Activated CD4-positive, alpha-beta T cell treated with anti-CD3 and anti-CD28 coated beads, Interleukin-2, amount 50 U/mL, for 24 hours (primary cell): ENCODE data around the gene KLHL13.

ENCODE experiments used
- DNase-seq, 2 donors: peaks; one replicate each; pipeline ENCODE4 v3.0.0-alpha.2; 2020; ENCODE audit warnings: low read depth in 1 of 2, low spot score in 1 of 2

The KLHL13 gene

DNA sequence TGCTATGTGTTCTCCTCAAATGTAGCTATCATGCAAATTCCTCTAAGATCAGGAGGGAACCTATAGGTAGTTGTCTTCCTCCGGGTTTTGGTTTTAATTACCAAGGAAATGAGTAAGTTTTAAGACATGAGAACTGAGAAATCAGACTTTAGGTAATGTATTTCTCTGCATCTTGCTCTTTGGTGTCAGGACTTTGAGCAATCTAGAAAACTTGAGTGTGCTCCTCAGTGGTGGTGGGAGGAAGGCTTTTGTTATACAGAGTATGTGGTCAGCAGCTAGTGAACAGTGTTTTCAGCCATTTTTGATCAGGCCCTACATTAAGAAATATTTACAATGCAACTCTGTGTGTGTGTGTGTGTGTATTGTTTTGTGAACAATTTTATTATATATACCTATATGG lies 224.1 kb downstream of the KLHL13 start:
- DNase-seq: no peak

DNA sequence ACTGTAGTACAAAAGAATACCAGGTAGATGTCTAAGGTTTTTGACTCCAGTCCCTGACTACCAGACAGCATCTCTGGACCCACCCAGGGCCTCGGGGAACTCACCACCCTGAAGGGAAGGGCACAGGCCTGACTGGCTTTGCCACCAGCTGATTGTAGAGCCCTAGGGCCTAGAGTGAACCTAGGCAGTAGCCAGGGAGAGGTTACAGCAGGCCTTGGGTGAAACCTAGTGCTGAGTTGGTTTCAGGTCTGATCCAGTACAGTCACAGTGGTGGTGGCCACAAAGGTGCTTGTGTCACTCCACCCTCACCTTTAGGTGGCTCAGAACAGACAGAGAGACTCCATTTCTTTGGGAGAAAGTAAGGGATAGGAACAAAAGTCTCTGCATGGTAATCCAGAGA lies 244.8 kb downstream of the KLHL13 start:
- no peak for DNase-seq

- no peak for DNase-seq
These were observed 256.1 kb downstream of the KLHL13 start for GRCh38 chrX:117860517-117860916.

GRCh38 chrX:117854806-117855205 lies 261.8 kb downstream of the KLHL13 start:
- no peak for DNase-seq

- DNase-seq: no peak
These were observed 265.6 kb downstream of the KLHL13 start for GRCh38 chrX:117851025-117851424.
